ENCODE results near the gene GLIS1.

Gene GLIS1

DNA sequence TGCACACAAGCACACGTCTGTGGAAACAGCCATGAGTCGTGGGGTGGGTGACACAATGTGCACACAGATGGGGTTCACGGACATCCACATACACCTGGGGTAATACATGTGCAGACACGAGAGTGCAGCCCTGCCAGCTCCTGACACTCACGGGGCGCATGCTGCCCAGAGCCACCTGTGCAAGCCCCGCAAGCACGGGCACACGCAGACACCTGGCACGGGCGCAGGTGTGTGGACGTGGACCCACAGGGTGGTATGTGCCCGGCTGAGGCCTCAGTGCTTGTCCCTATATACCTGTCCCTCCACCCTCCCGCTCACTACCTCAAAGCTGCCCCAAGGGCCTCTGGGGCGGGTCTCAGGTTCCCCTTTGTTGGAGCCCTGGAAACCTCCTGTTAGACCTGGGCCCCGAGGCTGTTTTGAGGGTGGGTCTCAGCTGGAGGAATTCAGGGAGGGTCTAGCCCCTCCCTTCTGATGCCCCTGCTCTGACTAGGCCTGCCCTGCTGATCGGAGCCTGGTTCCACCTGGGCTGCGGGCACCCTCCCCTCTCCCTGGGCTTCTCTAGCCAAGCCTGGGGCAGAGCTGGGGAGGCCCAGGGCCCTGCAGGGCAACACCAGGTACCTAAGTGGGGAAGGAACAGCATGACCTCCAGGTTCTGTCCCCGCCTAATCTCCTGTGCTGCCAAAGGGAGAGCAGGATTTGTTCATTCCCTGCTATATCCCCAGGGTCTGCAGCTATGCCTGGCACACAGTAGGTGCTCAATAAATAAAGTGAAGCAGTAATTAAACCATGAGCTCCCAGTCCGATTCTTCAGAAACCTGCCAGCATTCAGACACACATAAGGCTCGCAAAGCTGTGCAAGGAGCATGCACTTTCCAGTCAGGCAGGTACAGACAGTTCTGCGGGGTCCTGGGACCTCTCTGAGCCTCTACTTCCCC, 230.6 kb downstream of the GLIS1 start:
- no peak for DNase-seq
- Histone ChIP-seq H3K27me3 (replicated peaks; ENCODE audit: control insufficient read depth, insufficient read depth, low read length, poor library complexity, severe bottlenecking) (no peaks in the 10 kb centered on the region), H3K9me3 (ENCODE audit: control insufficient read depth, low read length) (no peaks in the 10 kb centered on the region), H3K36me3 (ENCODE audit: control insufficient read depth, insufficient read depth, low read length) (no peaks in the 10 kb centered on the region), H3K4me1 (ENCODE audit: control insufficient read depth, insufficient read depth, low read length, poor library complexity, severe bottlenecking) (no peaks in the 10 kb centered on the region), H3K27ac (ENCODE audit: insufficient read depth, low read length, poor library complexity, severe bottlenecking) (no peak overlapping the region), H3K4me3 (ENCODE audit: insufficient read depth, low read depth, low read length, poor library complexity, severe bottlenecking) (no peak overlapping the region)

DNA sequence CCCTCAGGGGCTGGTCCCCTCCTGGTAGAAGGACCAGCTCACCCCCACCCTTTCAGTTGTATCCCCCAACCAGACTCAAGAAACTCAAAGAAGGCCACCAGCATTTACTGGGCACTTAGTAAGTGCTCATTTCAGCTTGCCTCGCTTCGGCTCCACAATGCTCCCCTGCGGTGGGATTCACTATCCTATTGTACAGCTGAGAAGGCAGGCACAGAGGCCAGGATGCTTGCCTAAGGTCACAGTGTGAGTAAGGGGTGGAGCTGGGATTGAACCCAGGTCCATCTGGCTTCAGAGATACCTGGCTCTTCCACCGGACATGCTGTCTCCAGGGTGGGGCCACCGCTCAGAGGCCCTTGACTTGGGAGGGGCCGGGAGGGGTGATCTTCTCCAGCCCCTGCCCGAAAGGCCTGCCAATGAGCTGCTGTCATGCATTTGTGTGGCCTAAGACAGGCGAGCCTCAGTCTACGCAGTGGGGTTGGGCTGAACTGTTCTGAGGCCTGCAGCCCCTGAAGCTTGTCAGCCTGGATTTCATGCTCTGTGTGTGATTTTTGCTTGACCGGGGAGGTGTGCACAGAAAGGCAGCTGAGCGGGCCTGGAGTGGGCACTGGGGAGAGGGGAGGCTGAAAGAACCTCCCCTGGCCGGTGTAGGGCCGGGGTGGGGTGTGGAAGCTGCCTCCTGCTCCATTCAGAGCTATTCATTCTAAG, 231.7 kb downstream of the GLIS1 start:
- H3K36me3 ChIP-seq (ENCODE audit: control insufficient read depth, insufficient read depth, low read length), result no peaks in the 10 kb centered on the region
- H3K27ac ChIP-seq (ENCODE audit: insufficient read depth, low read length, poor library complexity, severe bottlenecking), result no peak overlapping the region
- no peaks in the 10 kb centered on the region for H3K4me1 ChIP-seq (ENCODE audit: control insufficient read depth, insufficient read depth, low read length, poor library complexity, severe bottlenecking)
- H3K4me3 ChIP-seq (ENCODE audit: insufficient read depth, low read depth, low read length, poor library complexity, severe bottlenecking), result no peak overlapping the region
- H3K9me3 ChIP-seq (ENCODE audit: control insufficient read depth, low read length), result no peaks in the 10 kb centered on the region
- no peaks in the 10 kb centered on the region for H3K27me3 ChIP-seq (replicated peaks; ENCODE audit: control insufficient read depth, insufficient read depth, low read length, poor library complexity, severe bottlenecking)
- DNase-seq, result no peak

DNA sequence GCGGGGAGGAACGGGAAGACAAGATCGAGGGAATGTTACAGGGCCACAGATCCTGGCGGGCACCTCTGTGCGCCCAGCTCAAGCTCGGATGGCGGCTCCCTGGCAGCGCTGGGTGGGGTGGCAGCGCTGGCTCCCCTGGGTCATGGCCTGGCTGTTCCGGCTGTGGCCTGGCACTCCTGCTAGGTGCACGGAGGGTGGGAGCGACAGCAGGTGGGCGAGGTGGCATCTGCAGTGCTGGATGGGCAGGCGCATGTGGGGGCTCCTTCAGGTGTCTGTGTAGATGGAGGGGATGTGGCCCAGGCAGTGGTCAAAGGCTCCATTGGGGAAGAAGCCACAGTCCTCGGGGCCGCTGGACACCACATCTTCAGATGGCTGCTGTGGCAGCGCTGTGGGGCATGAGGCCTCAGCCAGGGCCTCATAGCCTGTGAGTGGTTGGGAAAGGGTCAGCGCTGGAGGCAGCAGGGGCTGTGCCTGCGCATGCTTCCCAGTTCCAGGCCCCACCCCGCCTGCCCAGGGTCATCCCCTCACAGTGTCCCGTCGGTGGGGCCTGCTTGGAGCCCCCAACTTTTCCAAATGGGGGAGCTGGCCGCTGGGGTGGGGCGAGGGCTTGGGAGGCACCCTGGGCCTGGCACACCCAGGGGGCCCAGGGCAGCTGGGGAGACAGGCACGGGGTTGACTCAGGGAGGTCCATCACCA, 232.5 kb downstream of the GLIS1 start:
- Histone ChIP-seq H3K36me3 (ENCODE audit: control insufficient read depth, insufficient read depth, low read length) (no peaks in the 10 kb centered on the region), H3K4me1 (ENCODE audit: control insufficient read depth, insufficient read depth, low read length, poor library complexity, severe bottlenecking) (no peaks in the 10 kb centered on the region), H3K9me3 (ENCODE audit: control insufficient read depth, low read length) (no peaks in the 10 kb centered on the region), H3K27me3 (replicated peaks; ENCODE audit: control insufficient read depth, insufficient read depth, low read length, poor library complexity, severe bottlenecking) (no peaks in the 10 kb centered on the region), H3K27ac (ENCODE audit: insufficient read depth, low read length, poor library complexity, severe bottlenecking) (no peak overlapping the region), H3K4me3 (ENCODE audit: insufficient read depth, low read depth, low read length, poor library complexity, severe bottlenecking) (no peak overlapping the region)
- DNase-seq, result no peak

DNA sequence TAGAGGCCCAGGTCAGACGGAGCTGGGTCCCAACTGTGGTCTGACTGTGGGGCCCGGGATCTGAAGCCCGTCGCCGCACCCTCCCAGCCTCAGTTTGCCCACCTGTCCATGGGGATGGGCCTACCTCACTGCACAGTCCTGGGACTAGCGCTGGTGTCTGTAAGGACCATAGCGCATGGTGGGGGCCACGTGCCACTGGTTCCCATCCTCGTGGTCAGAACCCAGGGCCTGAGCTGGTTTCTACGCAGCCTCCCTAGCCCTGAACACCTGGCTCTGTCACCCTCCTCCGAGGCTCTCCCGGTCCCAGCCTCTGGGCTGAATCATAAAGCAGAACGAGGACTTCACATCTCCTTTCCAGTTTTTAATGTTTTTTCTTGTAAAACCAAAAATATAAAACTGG, 233.1 kb downstream of the GLIS1 start:
- no peak for DNase-seq
- H3K27me3 ChIP-seq (replicated peaks; ENCODE audit: control insufficient read depth, insufficient read depth, low read length, poor library complexity, severe bottlenecking), result no peaks in the 10 kb centered on the region
- no peaks in the 10 kb centered on the region for H3K36me3 ChIP-seq (ENCODE audit: control insufficient read depth, insufficient read depth, low read length)
- no peak overlapping the region for H3K4me3 ChIP-seq (ENCODE audit: insufficient read depth, low read depth, low read length, poor library complexity, severe bottlenecking)
- no peaks in the 10 kb centered on the region for H3K4me1 ChIP-seq (ENCODE audit: control insufficient read depth, insufficient read depth, low read length, poor library complexity, severe bottlenecking)
- H3K27ac ChIP-seq (ENCODE audit: insufficient read depth, low read length, poor library complexity, severe bottlenecking), result no peak overlapping the region
- no peaks in the 10 kb centered on the region for H3K9me3 ChIP-seq (ENCODE audit: control insufficient read depth, low read length)

GRCh38 chr1:53505401-53505800, 233.6 kb downstream of the GLIS1 start:
- no peak overlapping the region for H3K27ac ChIP-seq (ENCODE audit: insufficient read depth, low read length, poor library complexity, severe bottlenecking)
- no peaks in the 10 kb centered on the region for H3K9me3 ChIP-seq (ENCODE audit: control insufficient read depth, low read length)
- no peak for DNase-seq
- H3K4me1 ChIP-seq (ENCODE audit: control insufficient read depth, insufficient read depth, low read length, poor library complexity, severe bottlenecking), result no peaks in the 10 kb centered on the region
- no peak overlapping the region for H3K4me3 ChIP-seq (ENCODE audit: insufficient read depth, low read depth, low read length, poor library complexity, severe bottlenecking)
- no peaks in the 10 kb centered on the region for H3K27me3 ChIP-seq (replicated peaks; ENCODE audit: control insufficient read depth, insufficient read depth, low read length, poor library complexity, severe bottlenecking)
- H3K36me3 ChIP-seq (ENCODE audit: control insufficient read depth, insufficient read depth, low read length), result no peaks in the 10 kb centered on the region

- Histone ChIP-seq H3K4me3 (ENCODE audit: insufficient read depth, low read depth, low read length, poor library complexity, severe bottlenecking) (no peak overlapping the region), H3K4me1 (ENCODE audit: control insufficient read depth, insufficient read depth, low read length, poor library complexity, severe bottlenecking) (no peaks in the 10 kb centered on the region), H3K36me3 (ENCODE audit: control insufficient read depth, insufficient read depth, low read length) (no peaks in the 10 kb centered on the region), H3K9me3 (ENCODE audit: control insufficient read depth, low read length) (no peaks in the 10 kb centered on the region), H3K27me3 (replicated peaks; ENCODE audit: control insufficient read depth, insufficient read depth, low read length, poor library complexity, severe bottlenecking) (no peaks in the 10 kb centered on the region), H3K27ac (ENCODE audit: insufficient read depth, low read length, poor library complexity, severe bottlenecking) (no peak overlapping the region)
- no peak for DNase-seq
These were observed 234.1 kb downstream of the GLIS1 start for GRCh38 chr1:53504901-53505300.

DNA sequence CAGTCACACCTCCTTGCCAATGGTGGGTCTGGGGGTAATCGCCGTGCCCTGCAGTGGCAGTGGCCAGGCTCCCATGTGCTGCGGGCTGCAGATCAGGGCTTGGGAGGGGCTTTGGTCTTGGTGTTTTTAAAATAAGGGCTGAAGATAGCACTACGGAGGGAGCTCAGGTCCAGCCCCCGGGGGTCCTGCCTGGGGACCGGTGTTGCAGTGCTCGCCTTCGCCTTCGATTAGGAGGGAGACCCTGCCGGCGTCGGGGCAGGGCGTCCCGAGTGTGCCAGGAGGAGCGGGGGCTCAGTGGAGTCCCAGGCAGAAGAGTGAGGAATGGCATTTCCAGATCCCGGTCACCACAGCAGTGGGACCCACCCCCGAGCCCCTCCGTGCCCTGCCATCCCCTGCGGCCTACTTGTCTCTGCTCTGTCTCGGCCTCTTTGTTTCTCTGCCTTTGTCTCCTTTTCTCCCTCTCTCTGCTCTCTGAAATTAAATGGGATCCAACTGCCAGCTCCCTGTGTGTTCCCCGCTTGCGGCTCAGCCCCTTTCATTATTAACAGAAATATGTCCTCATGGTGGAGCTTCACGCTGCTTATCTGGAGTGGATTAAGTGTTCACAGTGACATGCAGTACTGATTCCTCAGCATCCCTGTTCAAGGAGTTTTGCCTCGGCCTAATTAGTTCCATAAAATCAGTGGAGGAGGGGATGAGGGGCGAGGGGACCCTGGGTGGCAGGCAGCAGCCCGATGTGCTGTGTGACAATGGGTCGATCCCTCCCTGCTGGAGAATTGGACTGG, 235.3 kb downstream of the GLIS1 start:
- H3K4me3 ChIP-seq (ENCODE audit: insufficient read depth, low read depth, low read length, poor library complexity, severe bottlenecking), result no peak overlapping the region
- DNase-seq, result no peak
- no peak overlapping the region for H3K27ac ChIP-seq (ENCODE audit: insufficient read depth, low read length, poor library complexity, severe bottlenecking)
- H3K36me3 ChIP-seq (ENCODE audit: control insufficient read depth, insufficient read depth, low read length), result no peaks in the 10 kb centered on the region
- no peaks in the 10 kb centered on the region for H3K27me3 ChIP-seq (replicated peaks; ENCODE audit: control insufficient read depth, insufficient read depth, low read length, poor library complexity, severe bottlenecking)
- H3K9me3 ChIP-seq (ENCODE audit: control insufficient read depth, low read length), result no peaks in the 10 kb centered on the region
- H3K4me1 ChIP-seq (ENCODE audit: control insufficient read depth, insufficient read depth, low read length, poor library complexity, severe bottlenecking), result no peaks in the 10 kb centered on the region

DNA sequence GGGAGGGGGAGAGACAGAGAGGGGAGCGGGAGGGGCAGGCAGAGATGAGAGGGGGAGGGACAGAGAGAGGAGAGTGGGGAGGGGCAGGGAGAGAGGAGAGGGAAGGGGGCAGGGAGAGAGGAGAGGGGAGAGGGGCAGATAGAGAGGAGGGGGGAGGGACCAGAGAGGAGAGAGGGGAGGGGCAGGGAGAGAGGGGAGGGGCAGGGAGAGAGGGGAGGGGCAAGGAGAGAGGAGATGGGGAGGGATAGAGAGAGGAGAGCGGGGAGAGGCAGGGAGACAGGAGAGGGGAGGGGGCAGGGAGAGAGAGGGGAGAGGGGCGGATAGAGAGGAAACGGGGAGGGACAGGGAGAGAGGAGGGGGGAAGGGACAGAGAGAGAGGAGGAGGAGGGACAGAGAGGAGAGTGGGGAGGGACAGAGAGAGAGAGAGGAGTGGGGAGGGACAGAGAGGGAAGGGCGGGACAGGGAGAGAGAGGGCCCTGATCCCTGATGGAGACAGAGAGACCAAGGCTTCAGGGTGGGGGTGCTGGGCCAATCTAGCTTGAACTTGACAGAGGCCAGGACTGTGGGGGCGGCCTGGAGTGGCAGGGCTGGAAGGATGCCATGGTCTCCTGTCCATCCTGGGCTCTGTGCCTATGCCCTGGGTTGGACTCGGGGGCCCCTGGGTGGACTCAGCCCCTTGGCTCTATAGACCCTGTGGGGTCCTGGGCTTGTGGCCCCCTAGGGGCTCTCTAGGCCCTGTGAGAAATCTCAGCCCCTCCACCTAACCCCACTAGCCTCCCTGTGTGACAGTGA, 236.1 kb downstream of the GLIS1 start:
- H3K27me3 ChIP-seq (replicated peaks; ENCODE audit: control insufficient read depth, insufficient read depth, low read length, poor library complexity, severe bottlenecking), result no peaks in the 10 kb centered on the region
- no peak for DNase-seq
- H3K4me1 ChIP-seq (ENCODE audit: control insufficient read depth, insufficient read depth, low read length, poor library complexity, severe bottlenecking), result no peaks in the 10 kb centered on the region
- no peak overlapping the region for H3K4me3 ChIP-seq (ENCODE audit: insufficient read depth, low read depth, low read length, poor library complexity, severe bottlenecking)
- no peaks in the 10 kb centered on the region for H3K36me3 ChIP-seq (ENCODE audit: control insufficient read depth, insufficient read depth, low read length)
- no peak overlapping the region for H3K27ac ChIP-seq (ENCODE audit: insufficient read depth, low read length, poor library complexity, severe bottlenecking)
- H3K9me3 ChIP-seq (ENCODE audit: control insufficient read depth, low read length), result no peaks in the 10 kb centered on the region

All from effector memory CD4-positive, alpha-beta T cell (primary cell).